ENCODE data around the gene DAAM1. TPM values are rescaled to one million over a fixed set of nuclear protein-coding genes. Genes with fewer than 3 reads are reported as not detected.
A peak's percentile ranks its signal among the peaks of the same experiment; 100 is the strongest.

Gene DAAM1
- total RNA-seq, 2 donors from 2014 or later, result 10.5 to 13.8 TPM

DNA sequence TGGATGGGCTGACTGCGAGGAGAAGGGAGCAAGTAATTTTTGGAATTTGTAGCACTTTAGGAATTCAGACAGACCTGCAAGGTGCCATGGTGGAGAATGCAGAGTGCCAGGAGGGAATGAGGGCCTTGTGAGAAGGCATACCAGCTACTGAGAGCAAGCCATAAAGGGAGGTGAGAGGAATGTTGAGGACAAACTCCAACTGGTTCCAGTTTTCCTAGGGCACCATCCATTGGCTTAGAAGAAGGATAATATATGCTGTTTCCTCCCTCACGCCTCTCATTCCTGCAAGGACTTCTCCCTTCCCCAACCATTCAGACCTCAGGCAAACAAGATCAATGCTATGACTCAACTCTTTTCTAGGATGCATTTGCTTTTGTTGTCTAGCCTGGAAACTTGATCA lies 11.2 kb upstream of the DAAM1 start:
- Mint-ChIP-seq H3K36me3 (ENCODE audit: low read depth) (no peaks in the 10 kb centered on the region), H3K4me3 (no peak overlapping the region), H3K9me3 (no peaks in the 10 kb centered on the region), H3K27me3 (peaks cover 8% of the 10 kb centered on the region), H3K4me1 (no peaks in the 10 kb centered on the region), H3K27ac (no peak overlapping the region)
- no peak for ATAC-seq (replicated peaks)

GRCh38 chr14:59181791-59182190 lies 6.7 kb upstream of the DAAM1 start:
- H3K36me3 Mint-ChIP-seq (ENCODE audit: low read depth), result no peaks in the 10 kb centered on the region
- peaks cover 15% of the 10 kb centered on the region for H3K27me3 Mint-ChIP-seq
- no peaks in the 10 kb centered on the region for H3K9me3 Mint-ChIP-seq
- no peak for ATAC-seq (replicated peaks)
- H3K27ac Mint-ChIP-seq, result no peak overlapping the region
- H3K4me3 Mint-ChIP-seq, result no peak overlapping the region
- no peaks in the 10 kb centered on the region for H3K4me1 Mint-ChIP-seq

DNA sequence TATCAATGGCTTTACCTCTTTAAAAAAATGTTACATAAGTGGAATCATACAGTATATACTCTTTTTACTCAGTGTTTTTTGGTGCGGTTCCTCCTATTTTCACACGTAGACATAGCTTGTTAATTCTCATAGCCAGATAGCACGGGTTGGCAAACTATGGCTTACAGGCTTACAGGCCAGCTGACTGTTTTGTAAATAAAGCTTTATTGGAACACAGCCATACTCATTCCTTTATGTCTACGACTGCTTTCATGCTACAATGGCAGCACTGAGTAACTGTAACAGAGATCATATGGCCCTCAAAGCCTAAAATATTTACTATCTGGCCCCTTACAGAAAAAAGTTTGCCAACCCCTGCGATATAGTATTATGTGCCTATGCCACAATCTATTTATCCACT lies 5.8 kb upstream of the DAAM1 start:
- H3K4me3 Mint-ChIP-seq, result no peak overlapping the region
- no peak for ATAC-seq (replicated peaks)
- no peaks in the 10 kb centered on the region for H3K9me3 Mint-ChIP-seq
- no peaks in the 10 kb centered on the region for H3K4me1 Mint-ChIP-seq
- H3K27me3 Mint-ChIP-seq, result peaks cover 15% of the 10 kb centered on the region
- no peak overlapping the region for H3K27ac Mint-ChIP-seq
- no peaks in the 10 kb centered on the region for H3K36me3 Mint-ChIP-seq (ENCODE audit: low read depth)

- Mint-ChIP-seq H3K4me1 (no peaks in the 10 kb centered on the region), H3K4me3 (no peak overlapping the region), H3K36me3 (ENCODE audit: low read depth) (no peaks in the 10 kb centered on the region), H3K27me3 (peaks cover 15% of the 10 kb centered on the region), H3K27ac (no peak overlapping the region), H3K9me3 (no peaks in the 10 kb centered on the region)
- ATAC-seq (replicated peaks), result no peak
Observed at GRCh38 chr14:59183150-59183549, 5.3 kb upstream of the DAAM1 start.

GRCh38 chr14:59184396-59184795 lies 4.1 kb upstream of the DAAM1 start:
- H3K27ac Mint-ChIP-seq, result no peak overlapping the region
- peaks cover 15% of the 10 kb centered on the region for H3K27me3 Mint-ChIP-seq
- no peaks in the 10 kb centered on the region for H3K36me3 Mint-ChIP-seq (ENCODE audit: low read depth)
- no peak overlapping the region for H3K4me3 Mint-ChIP-seq
- H3K9me3 Mint-ChIP-seq, result no peaks in the 10 kb centered on the region
- H3K4me1 Mint-ChIP-seq, result no peaks in the 10 kb centered on the region
- ATAC-seq (replicated peaks), result no peak

DNA sequence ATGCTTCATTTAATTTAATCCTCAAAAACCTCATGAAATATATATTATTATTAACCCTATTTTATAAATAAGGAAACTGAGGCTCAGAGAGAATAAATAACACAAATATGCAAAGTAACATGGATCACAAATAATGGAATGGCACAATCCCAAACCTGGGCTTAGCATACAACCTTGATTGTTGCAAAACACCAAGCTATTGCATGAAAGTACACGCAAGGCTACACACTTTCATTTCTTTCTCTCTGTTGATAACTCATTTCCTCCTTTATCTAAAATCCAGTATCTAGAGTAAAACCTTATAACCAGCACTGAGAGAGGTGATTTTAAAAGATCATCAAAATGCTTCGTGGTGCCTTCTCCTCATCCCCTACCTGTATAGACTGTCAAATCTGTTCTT lies 2.8 kb upstream of the DAAM1 start:
- Mint-ChIP-seq H3K27ac (no peak overlapping the region), H3K4me3 (no peak overlapping the region), H3K27me3 (peaks cover 12% of the 10 kb centered on the region), H3K36me3 (ENCODE audit: low read depth) (peaks cover 8% of the 10 kb centered on the region), H3K9me3 (no peaks in the 10 kb centered on the region), H3K4me1 (peaks cover 8% of the 10 kb centered on the region)
- ATAC-seq (replicated peaks), result no peak

DNA sequence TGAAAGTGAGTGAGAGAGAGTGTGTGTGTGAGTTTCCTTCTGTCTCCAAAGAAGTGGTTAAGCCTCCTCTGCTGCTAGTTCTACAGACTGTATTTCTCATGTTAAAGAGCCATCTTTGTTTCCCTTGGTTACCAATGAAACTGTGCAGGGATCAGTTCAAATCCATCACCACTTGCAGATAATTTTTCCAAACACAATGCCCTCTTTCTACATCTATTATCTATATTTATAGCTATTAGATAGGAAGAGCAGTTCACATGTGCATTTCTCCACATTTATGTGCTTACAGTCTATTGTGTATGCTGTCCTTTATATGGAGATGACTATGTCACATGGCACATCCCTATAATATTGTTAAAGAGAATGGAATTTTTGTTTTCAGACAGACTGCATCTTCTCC lies 2.2 kb upstream of the DAAM1 start:
- H3K27ac Mint-ChIP-seq, result no peak overlapping the region
- H3K4me3 Mint-ChIP-seq, result peak overlapping the region; percentile 96
- H3K4me1 Mint-ChIP-seq, result peaks cover 8% of the 10 kb centered on the region

GRCh38 chr14:59187118-59187517 lies 1.3 kb upstream of the DAAM1 start:
- Mint-ChIP-seq H3K4me1 (peaks cover 14% of the 10 kb centered on the region), H3K9me3 (no peaks in the 10 kb centered on the region), H3K4me3 (peak overlapping the region; percentile 96), H3K36me3 (ENCODE audit: low read depth) (peaks cover 8% of the 10 kb centered on the region), H3K27me3 (peaks cover 7% of the 10 kb centered on the region), H3K27ac (peak overlapping the region; percentile 93)
- no peak for ATAC-seq (replicated peaks)

More for the DNA sequence above, 2.2 kb upstream of the DAAM1 start:
- H3K27me3 Mint-ChIP-seq, result peaks cover 11% of the 10 kb centered on the region
- no peak for ATAC-seq (replicated peaks)
- peaks cover 8% of the 10 kb centered on the region for H3K36me3 Mint-ChIP-seq (ENCODE audit: low read depth)
- H3K9me3 Mint-ChIP-seq, result no peaks in the 10 kb centered on the region

- peak; percentile 15 for ATAC-seq (replicated peaks)
- Mint-ChIP-seq H3K27me3 (peaks cover 7% of the 10 kb centered on the region), H3K9me3 (no peaks in the 10 kb centered on the region), H3K36me3 (ENCODE audit: low read depth) (peaks cover 8% of the 10 kb centered on the region), H3K4me1 (peaks cover 14% of the 10 kb centered on the region), H3K27ac (peak overlapping the region; percentile 93), H3K4me3 (peak overlapping the region; percentile 96)
Observed at GRCh38 chr14:59187802-59188460, 536 bp upstream of the DAAM1 start.

DNA sequence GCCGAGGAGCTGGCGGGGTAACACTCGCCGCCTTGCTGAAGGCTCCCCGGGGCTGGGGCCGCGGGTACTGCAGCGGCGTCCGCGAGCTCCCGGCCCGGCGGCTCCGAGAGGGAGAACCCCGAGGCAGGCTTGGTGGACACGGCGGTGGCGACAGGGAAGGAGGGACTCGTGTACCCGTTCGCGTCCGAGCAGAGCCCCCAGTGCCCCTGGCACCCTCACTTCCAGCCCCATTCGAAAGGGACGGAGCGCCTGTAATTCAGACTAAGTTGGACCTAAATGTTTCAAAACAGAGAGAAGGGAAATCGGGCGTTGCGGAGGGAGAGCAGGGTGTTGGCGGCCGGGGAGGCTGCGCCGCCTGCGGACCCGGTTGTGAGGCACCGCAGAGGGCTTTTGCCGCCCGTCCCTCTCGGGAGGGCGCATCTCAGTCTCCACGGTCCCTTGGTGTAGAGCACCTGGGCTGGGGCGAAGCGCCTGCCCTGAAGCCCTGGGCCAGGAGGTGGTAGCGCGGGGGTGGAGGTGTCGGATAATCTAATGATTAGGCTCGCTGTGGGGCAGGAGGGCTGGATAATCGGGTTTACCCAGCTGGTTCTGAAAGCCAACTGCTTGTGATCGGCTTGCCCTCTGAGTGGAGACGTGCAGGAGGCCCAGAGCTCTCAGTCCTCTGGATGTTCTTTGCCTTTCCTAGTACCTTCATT lies 771 bp downstream of the DAAM1 start:
- ATAC-seq (replicated peaks), result peak; percentile 9
- H3K4me1 Mint-ChIP-seq, result peaks cover 14% of the 10 kb centered on the region
- peaks cover 4% of the 10 kb centered on the region for H3K27me3 Mint-ChIP-seq
- no peaks in the 10 kb centered on the region for H3K9me3 Mint-ChIP-seq
- H3K27ac Mint-ChIP-seq, result peak overlapping the region; percentile 93
- peak overlapping the region; percentile 96 for H3K4me3 Mint-ChIP-seq
- peaks cover 8% of the 10 kb centered on the region for H3K36me3 Mint-ChIP-seq (ENCODE audit: low read depth)

DNA sequence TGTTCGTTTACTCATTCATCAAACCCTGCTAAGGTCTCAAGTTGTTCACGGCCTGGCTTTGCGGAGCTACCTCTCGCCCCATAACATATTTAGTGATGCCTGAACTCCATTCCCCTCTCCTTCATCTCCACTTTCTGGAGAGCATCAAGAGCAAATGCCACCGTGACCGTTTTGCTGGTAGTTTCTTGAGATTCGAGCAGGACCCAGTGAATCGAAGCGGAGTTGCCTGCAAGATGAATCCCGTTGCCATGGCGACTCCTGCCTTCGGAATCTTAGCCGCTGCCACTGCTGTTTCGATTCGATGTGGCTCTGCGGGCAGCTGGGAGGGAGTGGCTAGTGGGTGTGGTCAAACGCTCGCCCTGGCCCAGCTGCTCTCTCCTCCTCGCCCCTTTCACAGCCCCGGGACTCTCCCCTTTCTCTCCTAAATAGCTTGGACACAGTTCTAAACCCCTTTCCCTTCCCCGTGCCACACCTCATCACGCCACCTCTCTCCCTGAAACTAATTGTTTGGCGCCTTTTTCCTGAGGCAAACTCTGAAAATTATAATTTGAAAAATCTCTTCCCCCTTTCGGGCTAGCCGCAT lies 1.4 kb downstream of the DAAM1 start:
- Mint-ChIP-seq H3K27me3 (peaks cover 1% of the 10 kb centered on the region), H3K4me3 (peak overlapping the region; percentile 96), H3K9me3 (no peaks in the 10 kb centered on the region), H3K36me3 (ENCODE audit: low read depth) (peaks cover 8% of the 10 kb centered on the region), H3K27ac (peak overlapping the region; percentile 93), H3K4me1 (peaks cover 14% of the 10 kb centered on the region)
- peak; percentile 52 for ATAC-seq (replicated peaks)

DNA sequence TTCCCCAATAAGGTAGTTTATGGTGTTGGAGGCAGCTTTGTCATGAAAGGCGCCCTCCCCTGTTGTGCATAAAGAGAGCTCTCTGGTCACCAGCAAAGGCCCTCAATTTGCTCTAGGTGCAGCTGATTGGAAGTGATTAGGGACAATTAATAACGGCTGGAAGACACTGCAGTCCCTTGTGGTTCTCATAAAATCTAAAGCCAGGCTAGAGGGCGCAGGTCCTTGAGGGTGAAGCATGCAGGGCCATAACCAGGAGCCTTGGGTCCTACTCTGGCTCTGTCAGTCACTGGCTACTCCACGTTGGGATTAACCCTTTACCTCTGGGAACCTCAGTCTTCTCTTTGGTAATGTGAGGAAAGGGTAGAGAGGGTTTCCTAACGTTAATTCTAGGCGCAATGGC lies 1.9 kb downstream of the DAAM1 start:
- H3K4me1 Mint-ChIP-seq, result peaks cover 14% of the 10 kb centered on the region
- peaks cover 8% of the 10 kb centered on the region for H3K36me3 Mint-ChIP-seq (ENCODE audit: low read depth)
- no peaks in the 10 kb centered on the region for H3K9me3 Mint-ChIP-seq
- H3K27ac Mint-ChIP-seq, result peak overlapping the region; percentile 93
- no peaks in the 10 kb centered on the region for H3K27me3 Mint-ChIP-seq
- no peak for ATAC-seq (replicated peaks)
- H3K4me3 Mint-ChIP-seq, result peak overlapping the region; percentile 96

DNA sequence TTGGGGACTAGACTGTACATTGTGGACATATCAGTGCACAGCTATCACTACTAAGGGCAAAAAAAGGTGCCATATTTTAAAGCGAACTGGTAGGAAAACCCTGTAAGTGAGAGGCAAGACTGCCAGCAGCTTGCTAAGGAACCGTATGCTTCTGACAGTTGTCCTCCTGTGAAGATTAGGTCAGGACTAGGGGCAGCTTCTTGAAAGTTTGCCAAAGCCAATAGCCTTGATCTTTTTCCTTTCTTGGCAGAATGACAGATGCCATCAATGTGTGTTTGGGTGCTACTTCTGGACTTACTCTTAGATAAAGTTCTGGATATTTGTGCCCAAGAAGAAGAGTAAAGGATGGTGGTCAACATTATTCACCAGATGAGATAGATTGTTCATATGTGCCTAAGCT lies 7.4 kb downstream of the DAAM1 start:
- Mint-ChIP-seq H3K27me3 (no peaks in the 10 kb centered on the region), H3K27ac (no peak overlapping the region), H3K9me3 (no peaks in the 10 kb centered on the region), H3K4me1 (peaks cover 6% of the 10 kb centered on the region), H3K36me3 (ENCODE audit: low read depth) (no peaks in the 10 kb centered on the region), H3K4me3 (no peak overlapping the region)
- ATAC-seq (replicated peaks), result no peak

- Mint-ChIP-seq H3K27me3 (no peaks in the 10 kb centered on the region), H3K9me3 (no peaks in the 10 kb centered on the region), H3K4me3 (no peak overlapping the region), H3K36me3 (ENCODE audit: low read depth) (no peaks in the 10 kb centered on the region), H3K27ac (no peak overlapping the region), H3K4me1 (peaks cover 4% of the 10 kb centered on the region)
- ATAC-seq (replicated peaks), result no peak
Observed at GRCh38 chr14:59197695-59198262, 9.3 kb downstream of the DAAM1 start.

- ATAC-seq (replicated peaks), result no peak
- H3K27me3 Mint-ChIP-seq, result no peaks in the 10 kb centered on the region
- H3K4me3 Mint-ChIP-seq, result no peak overlapping the region
- peaks cover 4% of the 10 kb centered on the region for H3K4me1 Mint-ChIP-seq
- no peak overlapping the region for H3K27ac Mint-ChIP-seq
- H3K9me3 Mint-ChIP-seq, result no peaks in the 10 kb centered on the region
- H3K36me3 Mint-ChIP-seq (ENCODE audit: low read depth), result no peaks in the 10 kb centered on the region
Observed at GRCh38 chr14:59199205-59199604, 10.7 kb downstream of the DAAM1 start.
